Mesenchymal stem cell (in vitro differentiated cells and primary cell): ENCODE measurements around the gene SLC30A2.

ENCODE experiments used
- DNase-seq: peaks from one replicate; pipeline ENCODE4 v3.0.0-alpha.2; 2013
- H2AFZ ChIP-seq: one replicate; pipeline ENCODE4 v1.6.1; 2013; ENCODE audit warnings: low read depth, mild to moderate bottlenecking, control low read depth, inconsistent platforms, low read length, moderate library complexity
- H2AK5ac ChIP-seq: 2 replicates; pipeline ENCODE4 v1.6.1; 2013; ENCODE audit warnings: low read length, moderate library complexity, mild to moderate bottlenecking, inconsistent platforms; ENCODE audit not compliant: severe bottlenecking
- H2BK120ac ChIP-seq: one replicate; pipeline ENCODE4 v1.6.1; 2013; ENCODE audit warnings: low read depth, mild to moderate bottlenecking, inconsistent platforms, low read length, moderate library complexity
- H2BK12ac ChIP-seq, 2 experiments: one replicate each; pipeline ENCODE4 v1.6.1; 2013; ENCODE audit warnings: inconsistent platforms in 2 of 2, low read length in 2 of 2, mild to moderate bottlenecking in 2 of 2, moderate library complexity in 2 of 2, control low read depth in 1 of 2
- H2BK15ac ChIP-seq: one replicate; pipeline ENCODE4 v1.6.1; 2013; ENCODE audit warnings: mild to moderate bottlenecking, low read depth, inconsistent platforms; ENCODE audit not compliant: poor library complexity, severe bottlenecking
- H2BK5ac ChIP-seq: 2 replicates; pipeline ENCODE4 v1.6.1; 2013; ENCODE audit warnings: low read depth, mild to moderate bottlenecking, low read length, control low read depth, inconsistent platforms; ENCODE audit not compliant: poor library complexity, severe bottlenecking
- H3K14ac ChIP-seq, 2 experiments: one replicate each; pipeline ENCODE4 v1.6.1; 2013; ENCODE audit warnings: inconsistent platforms in 2 of 2, low read length in 2 of 2, control low read depth in 1 of 2, mild to moderate bottlenecking in 1 of 2, moderate library complexity in 1 of 2
- H3K18ac ChIP-seq, 2 experiments: one replicate each; pipeline ENCODE4 v1.6.1; 2013; ENCODE audit warnings: inconsistent platforms in 2 of 2, low read length in 2 of 2, control low read depth in 1 of 2, low read depth in 1 of 2, mild to moderate bottlenecking in 1 of 2
- H3K23ac ChIP-seq, 2 experiments: one replicate each; pipeline ENCODE4 v1.6.1; 2013; ENCODE audit warnings: inconsistent platforms in 2 of 2, low read length in 2 of 2, mild to moderate bottlenecking in 2 of 2, moderate library complexity in 2 of 2, control low read depth in 1 of 2
- H3K27ac ChIP-seq: 2 replicates; pipeline ENCODE4 v1.5.1; 2013; ENCODE audit warnings: mild to moderate bottlenecking, moderate library complexity, low read length, control low read depth, inconsistent platforms; ENCODE audit not compliant: poor library complexity, severe bottlenecking
- H3K27me3 ChIP-seq, 2 experiments: 2 replicates each; pipeline versions ENCODE4 v1.6.1 to v1.7.0; 2013; ENCODE audit warnings: low read length in 2 of 2, mild to moderate bottlenecking in 2 of 2, moderate library complexity in 2 of 2, control low read depth in 1 of 2, inconsistent platforms in 1 of 2; ENCODE audit not compliant: control insufficient read depth in 1 of 2, insufficient read depth in 1 of 2
- H3K36me3 ChIP-seq, 2 experiments: 2 replicates each; pipeline versions ENCODE4 v1.6.1 to v1.7.0; 2013; ENCODE audit warnings: low read length in 2 of 2, control low read depth in 1 of 2, inconsistent platforms in 1 of 2, low read depth in 1 of 2, mild to moderate bottlenecking in 1 of 2; ENCODE audit not compliant: insufficient read depth in 2 of 2, control insufficient read depth in 1 of 2
- H3K4ac ChIP-seq, 2 experiments: one replicate each; pipeline ENCODE4 v1.6.1; 2013; ENCODE audit warnings: inconsistent platforms in 2 of 2, low read length in 2 of 2, mild to moderate bottlenecking in 2 of 2, moderate library complexity in 2 of 2, control low read depth in 1 of 2, low read depth in 1 of 2
- H3K4me1 ChIP-seq: 2 replicates; pipeline ENCODE4 v1.6.1; 2013; ENCODE audit warnings: low read depth, low read length, control low read depth; ENCODE audit not compliant: control insufficient read depth, insufficient read depth
- H3K4me2 ChIP-seq: 2 replicates; pipeline ENCODE4 v1.6.1; 2013; ENCODE audit warnings: low read length, mild to moderate bottlenecking, inconsistent platforms; ENCODE audit not compliant: poor library complexity, severe bottlenecking
- H3K4me3 ChIP-seq, 2 experiments: 2 replicates each; pipeline versions ENCODE4 v1.5.1 to v1.7.0; 2013; ENCODE audit warnings: low read length in 2 of 2, mild to moderate bottlenecking in 2 of 2, control low read depth in 1 of 2, low read depth in 1 of 2; ENCODE audit not compliant: insufficient read depth in 1 of 2
- H3K79me1 ChIP-seq: replicated peaks from 2 replicates; pipeline ENCODE4 v1.6.1; 2013; ENCODE audit warnings: mild to moderate bottlenecking, control low read depth, low read length, inconsistent platforms; ENCODE audit not compliant: poor library complexity, severe bottlenecking
- H3K9ac ChIP-seq: 2 replicates; pipeline ENCODE4 v1.7.0; 2013; ENCODE audit warnings: mild to moderate bottlenecking, low read length, moderate library complexity
- H3K9me3 ChIP-seq: 2 replicates; pipeline ENCODE4 v1.7.0; 2013; ENCODE audit warnings: mild to moderate bottlenecking, low read length; ENCODE audit not compliant: control insufficient read depth
- H4K8ac ChIP-seq: one replicate; pipeline ENCODE4 v1.6.1; 2013; ENCODE audit warnings: inconsistent platforms, mild to moderate bottlenecking, low read length, moderate library complexity
- H4K91ac ChIP-seq: one replicate; pipeline ENCODE4 v1.6.1; 2013; ENCODE audit warnings: mild to moderate bottlenecking, low read length, inconsistent platforms
- WGBS: methylation state at CpG from one replicate; pipeline ENCODE4 v1.1.7; 2013; ENCODE audit warnings: mixed read lengths; 5-methylcytosine and 5-hydroxymethylcytosine counted together

Gene SLC30A2

GRCh38 chr1:26079960-26080814 is 34.3 kb upstream of the SLC30A2 start:
- Histone ChIP-seq H3K27me3 (peaks cover 28 to 39% of the 10 kb centered on the region in 2 experiments), H3K79me1 (no peaks in the 10 kb centered on the region), H2BK5ac (no peak overlapping the region), H3K18ac (no peak overlapping the region), H2BK12ac (no peak overlapping the region), H3K36me3 (no peaks in the 10 kb centered on the region), H4K91ac (no peak overlapping the region), H3K14ac (no peak overlapping the region), H3K23ac (no peak overlapping the region), H2BK15ac (no peak overlapping the region), H3K9me3 (no peaks in the 10 kb centered on the region), H3K4me1 (peaks cover 10% of the 10 kb centered on the region), H3K4me3 (no peak overlapping the region), H2AFZ (no peak overlapping the region), H3K4me2 (no peak overlapping the region), H2AK5ac (no peak overlapping the region), H3K9ac (no peak overlapping the region), H3K4ac (no peak overlapping the region), H4K8ac (no peak overlapping the region), H3K27ac (no peak overlapping the region), H2BK120ac (no peak overlapping the region)
- WGBS, result 44% methylated on average over 2 of the region's 9 CpGs
- no peak for DNase-seq

- H4K91ac ChIP-seq, result no peak overlapping the region
- no peak overlapping the region for H3K14ac ChIP-seq
- no peak overlapping the region for H3K4me3 ChIP-seq
- no peak overlapping the region for H3K4me2 ChIP-seq
- H3K36me3 ChIP-seq, result no peaks in the 10 kb centered on the region
- peaks cover 29% of the 10 kb centered on the region in 2 experiments for H3K27me3 ChIP-seq
- no peaks in the 10 kb centered on the region for H3K79me1 ChIP-seq
- no peak overlapping the region for H2BK120ac ChIP-seq
- peaks cover 9% of the 10 kb centered on the region for H3K4me1 ChIP-seq
- no peak overlapping the region for H3K23ac ChIP-seq
- H3K18ac ChIP-seq, result peak overlapping the region; percentile 16 to 84
- peak overlapping the region; percentile 48 for H4K8ac ChIP-seq
- H3K4ac ChIP-seq, result no peak overlapping the region
- H3K9ac ChIP-seq, result no peak overlapping the region
- no peak overlapping the region for H2BK5ac ChIP-seq
- H2BK15ac ChIP-seq, result peak overlapping the region; percentile 79
- H3K27ac ChIP-seq, result no peak overlapping the region
- 50% methylated on average over 7 of the region's 7 CpGs for WGBS
- H2AFZ ChIP-seq, result no peak overlapping the region
- H2BK12ac ChIP-seq, result peak overlapping the region in 1 of 2 experiments; percentile 33
- DNase-seq, result no peak
- no peaks in the 10 kb centered on the region for H3K9me3 ChIP-seq
- H2AK5ac ChIP-seq, result no peak overlapping the region
These were observed 33.3 kb upstream of the SLC30A2 start for GRCh38 chr1:26079178-26079563.

GRCh38 chr1:26078286-26079177 is 32.6 kb upstream of the SLC30A2 start:
- Histone ChIP-seq H3K18ac (no peak overlapping the region), H3K4me2 (no peak overlapping the region), H4K91ac (no peak overlapping the region), H2BK15ac (no peak overlapping the region), H3K9ac (no peak overlapping the region), H2AK5ac (no peak overlapping the region), H3K4me3 (no peak overlapping the region), H3K9me3 (no peaks in the 10 kb centered on the region), H3K27ac (no peak overlapping the region), H3K14ac (no peak overlapping the region), H4K8ac (no peak overlapping the region), H2AFZ (no peak overlapping the region), H2BK12ac (no peak overlapping the region), H3K79me1 (no peaks in the 10 kb centered on the region), H2BK5ac (no peak overlapping the region), H3K36me3 (no peaks in the 10 kb centered on the region), H3K4ac (no peak overlapping the region), H3K27me3 (peaks cover 26 to 35% of the 10 kb centered on the region in 2 experiments), H2BK120ac (no peak overlapping the region), H3K23ac (no peak overlapping the region), H3K4me1 (peaks cover 7% of the 10 kb centered on the region)
- WGBS, result 68% methylated on average over 8 of the region's 8 CpGs
- DNase-seq, result no peak

GRCh38 chr1:26077524-26077923 is 31.6 kb upstream of the SLC30A2 start:
- H3K79me1 ChIP-seq, result no peaks in the 10 kb centered on the region
- no peak overlapping the region for H2BK12ac ChIP-seq
- no peak overlapping the region for H2BK15ac ChIP-seq
- DNase-seq, result no peak
- H3K4ac ChIP-seq, result no peak overlapping the region
- H3K4me3 ChIP-seq, result no peak overlapping the region
- no peak overlapping the region for H4K8ac ChIP-seq
- no CpG with 5 or more reads among the region's 1 CpG for WGBS
- no peak overlapping the region for H4K91ac ChIP-seq
- no peaks in the 10 kb centered on the region for H3K9me3 ChIP-seq
- peaks cover 25 to 45% of the 10 kb centered on the region in 2 experiments for H3K27me3 ChIP-seq
- H3K14ac ChIP-seq, result no peak overlapping the region
- H3K4me1 ChIP-seq, result peaks cover 4% of the 10 kb centered on the region
- H2BK120ac ChIP-seq, result no peak overlapping the region
- no peak overlapping the region for H2AFZ ChIP-seq
- no peak overlapping the region for H3K4me2 ChIP-seq
- no peak overlapping the region for H3K18ac ChIP-seq
- no peak overlapping the region for H3K27ac ChIP-seq
- H3K36me3 ChIP-seq, result no peaks in the 10 kb centered on the region
- H3K9ac ChIP-seq, result no peak overlapping the region
- no peak overlapping the region for H3K23ac ChIP-seq
- no peak overlapping the region for H2BK5ac ChIP-seq
- H2AK5ac ChIP-seq, result no peak overlapping the region
